T1000 (cell line): ENCODE results near the gene PCDHGB6.
"Not testable (repeated sequence)": the region's sequence is repeated elsewhere in the genome, so short reads cannot be mapped to it uniquely, and the experiment has no call there.

Experiments used
- DNase-seq: peaks from one replicate; lab custom pipeline; 2025; ENCODE audit warnings: mixed read lengths; lab: John Stamatoyannopoulos, UW

Gene PCDHGB6

DNA sequence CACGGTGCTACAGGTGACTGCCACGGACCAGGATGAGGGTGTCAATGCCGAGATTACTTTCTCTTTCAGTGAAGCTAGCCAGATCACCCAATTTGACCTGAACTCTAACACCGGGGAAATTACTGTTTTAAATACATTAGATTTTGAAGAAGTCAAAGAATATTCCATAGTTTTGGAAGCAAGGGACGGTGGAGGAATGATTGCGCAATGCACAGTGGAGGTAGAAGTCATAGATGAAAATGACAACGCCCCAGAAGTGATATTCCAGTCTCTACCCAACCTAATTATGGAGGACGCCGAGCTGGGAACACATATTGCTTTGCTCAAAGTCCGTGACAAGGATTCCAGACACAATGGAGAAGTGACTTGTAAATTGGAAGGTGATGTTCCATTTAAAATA lies 19.2 kb upstream of the PCDHGB6 start:
- no peak for DNase-seq

DNA sequence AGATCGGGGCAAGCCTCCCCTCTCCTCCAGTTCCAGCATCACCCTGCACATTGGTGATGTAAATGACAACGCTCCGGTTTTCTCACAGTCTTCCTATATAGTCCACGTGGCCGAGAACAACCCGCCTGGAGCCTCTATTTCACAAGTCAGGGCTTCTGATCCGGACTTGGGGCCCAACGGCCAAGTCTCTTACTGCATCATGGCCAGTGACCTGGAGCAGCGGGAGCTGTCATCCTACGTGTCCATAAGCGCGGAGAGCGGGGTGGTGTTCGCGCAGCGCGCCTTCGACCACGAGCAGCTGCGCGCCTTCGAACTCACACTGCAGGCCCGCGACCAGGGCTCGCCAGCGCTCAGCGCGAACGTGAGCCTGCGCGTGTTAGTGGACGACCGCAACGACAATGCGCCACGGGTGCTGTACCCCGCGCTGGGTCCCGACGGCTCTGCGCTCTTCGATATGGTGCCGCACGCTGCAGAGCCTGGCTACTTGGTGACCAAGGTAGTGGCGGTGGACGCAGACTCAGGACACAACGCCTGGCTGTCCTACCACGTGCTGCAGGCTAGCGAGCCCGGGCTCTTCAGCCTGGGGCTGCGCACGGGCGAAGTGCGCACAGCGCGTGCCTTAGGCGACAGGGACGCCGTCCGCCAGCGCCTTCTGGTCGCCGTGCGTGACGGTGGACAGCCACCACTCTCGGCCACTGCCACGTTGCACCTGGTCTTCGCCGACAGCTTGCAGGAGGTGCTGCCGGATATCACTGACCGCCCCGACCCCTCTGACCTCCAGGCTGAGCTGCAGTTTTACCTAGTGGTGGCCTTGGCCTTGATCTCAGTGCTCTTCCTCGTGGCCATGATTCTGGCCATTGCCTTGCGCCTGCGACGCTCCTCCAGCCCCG lies 18.4 kb upstream of the PCDHGB6 start:
- no peak for DNase-seq

DNA sequence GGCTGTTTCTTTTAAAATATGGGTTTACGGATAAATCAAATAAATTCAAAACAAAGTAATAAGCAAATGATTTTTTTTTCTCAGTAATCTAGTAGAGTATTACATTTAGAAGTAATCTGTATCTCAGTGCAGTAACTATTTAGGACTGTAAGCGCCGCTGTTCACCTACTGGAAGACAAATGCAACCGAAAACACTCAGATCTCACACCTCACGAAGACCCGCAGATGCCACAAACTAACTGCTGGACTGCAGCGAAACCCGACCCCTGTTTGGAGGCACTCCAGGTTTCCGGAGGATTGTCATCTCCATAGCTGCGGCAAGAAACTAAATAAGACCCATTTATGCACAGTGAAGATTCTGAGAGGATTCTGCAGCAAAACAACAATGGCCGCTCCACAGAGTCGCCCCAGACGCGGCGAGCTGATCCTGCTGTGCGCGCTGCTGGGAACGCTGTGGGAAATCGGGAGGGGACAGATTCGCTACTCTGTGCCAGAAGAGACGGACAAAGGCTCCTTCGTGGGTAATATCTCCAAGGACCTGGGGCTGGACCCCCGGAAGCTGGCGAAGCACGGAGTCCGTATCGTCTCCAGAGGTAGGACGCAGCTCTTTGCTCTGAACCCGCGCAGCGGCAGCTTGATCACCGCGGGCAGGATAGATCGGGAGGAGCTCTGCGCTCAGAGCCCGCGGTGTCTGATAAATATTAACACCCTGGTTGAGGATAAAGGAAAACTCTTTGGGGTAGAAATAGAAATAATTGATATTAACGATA lies 15.2 kb upstream of the PCDHGB6 start, which contains the start of gene PCDHGA8:
Gene PCDHGA8, plus strand, starts transcription at position 205 of the 770 bp plus-strand sequence. Its CDS starts 181 bp downstream, at position 386.
- DNase-seq, result no peak

GRCh38 chr5:141393267-141393666 lies 14.6 kb upstream of the PCDHGB6 start:
- no peak for DNase-seq

DNA sequence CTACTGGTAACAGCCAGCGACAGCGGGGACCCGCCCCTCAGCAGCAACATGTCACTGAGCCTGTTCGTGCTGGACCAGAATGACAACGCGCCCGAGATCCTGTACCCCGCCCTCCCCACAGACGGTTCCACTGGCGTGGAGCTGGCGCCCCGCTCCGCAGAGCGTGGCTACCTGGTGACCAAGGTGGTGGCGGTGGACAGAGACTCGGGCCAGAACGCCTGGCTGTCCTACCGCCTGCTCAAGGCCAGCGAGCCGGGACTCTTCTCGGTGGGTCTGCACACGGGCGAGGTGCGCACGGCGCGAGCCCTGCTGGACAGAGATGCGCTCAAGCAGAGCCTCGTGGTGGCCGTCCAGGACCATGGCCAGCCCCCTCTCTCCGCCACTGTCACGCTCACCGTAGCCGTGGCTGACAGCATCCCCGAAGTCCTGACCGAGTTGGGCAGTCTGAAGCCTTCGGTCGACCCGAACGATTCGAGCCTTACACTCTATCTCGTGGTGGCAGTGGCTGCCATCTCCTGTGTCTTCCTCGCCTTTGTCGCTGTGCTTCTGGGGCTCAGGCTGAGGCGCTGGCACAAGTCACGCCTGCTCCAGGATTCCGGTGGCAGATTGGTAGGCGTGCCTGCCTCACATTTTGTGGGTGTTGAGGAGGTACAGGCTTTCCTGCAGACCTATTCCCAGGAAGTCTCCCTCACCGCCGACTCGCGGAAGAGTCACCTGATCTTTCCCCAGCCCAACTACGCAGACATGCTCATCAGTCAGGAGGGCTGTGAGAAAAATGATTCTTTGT lies 13.2 kb upstream of the PCDHGB6 start:
- DNase-seq, result not testable (repeated sequence)

DNA sequence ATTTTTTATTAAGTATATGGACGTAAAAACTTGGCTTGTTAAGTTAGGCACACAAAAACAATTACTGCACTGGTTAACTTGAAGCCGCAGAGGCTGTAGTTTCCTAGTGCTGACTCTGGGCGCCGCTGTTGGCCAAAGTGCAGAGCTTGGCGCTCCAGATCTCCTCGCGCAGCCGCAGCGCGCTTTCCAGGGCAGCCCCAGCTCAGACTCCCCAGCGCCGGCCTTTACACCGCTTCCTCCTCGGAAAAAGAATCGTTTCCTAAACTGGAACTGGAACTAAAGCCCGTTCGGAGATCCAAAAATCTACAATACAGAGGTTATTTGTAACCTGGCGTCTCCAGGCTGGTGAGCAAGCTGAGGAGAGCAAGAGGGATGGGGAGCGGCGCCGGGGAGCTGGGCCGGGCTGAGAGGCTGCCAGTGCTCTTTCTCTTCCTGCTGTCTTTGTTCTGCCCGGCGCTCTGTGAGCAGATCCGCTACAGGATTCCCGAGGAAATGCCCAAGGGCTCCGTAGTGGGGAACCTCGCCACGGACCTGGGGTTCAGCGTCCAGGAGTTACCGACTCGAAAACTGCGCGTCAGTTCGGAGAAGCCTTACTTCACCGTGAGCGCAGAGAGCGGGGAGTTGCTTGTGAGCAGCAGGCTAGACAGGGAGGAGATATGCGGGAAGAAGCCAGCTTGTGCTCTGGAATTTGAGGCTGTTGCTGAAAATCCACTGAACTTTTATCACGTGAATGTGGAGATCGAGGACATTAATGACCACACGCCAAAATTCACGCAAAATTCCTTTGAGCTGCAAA lies 9.9 kb upstream of the PCDHGB6 start, which contains the start of gene PCDHGB5:
Gene PCDHGB5, plus strand, starts transcription at position 192 of the 796 bp plus-strand sequence. Its CDS starts 181 bp downstream, at position 373.
- DNase-seq, result peak; percentile 52

DNA sequence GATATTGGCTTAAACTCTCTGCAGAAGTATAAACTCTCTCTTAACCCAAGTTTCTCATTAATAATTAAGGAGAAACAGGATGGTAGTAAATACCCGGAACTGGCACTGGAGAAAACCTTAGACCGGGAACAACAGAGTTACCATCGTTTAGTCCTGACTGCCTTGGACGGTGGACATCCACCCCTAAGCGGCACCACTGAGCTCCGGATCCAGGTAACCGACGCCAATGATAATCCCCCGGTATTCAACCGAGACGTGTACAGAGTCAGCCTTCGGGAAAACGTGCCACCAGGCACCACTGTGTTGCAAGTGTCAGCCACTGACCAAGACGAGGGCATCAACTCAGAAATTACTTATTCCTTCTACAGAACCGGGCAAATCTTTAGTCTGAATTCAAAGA lies 9.2 kb upstream of the PCDHGB6 start:
- DNase-seq, result no peak

DNA sequence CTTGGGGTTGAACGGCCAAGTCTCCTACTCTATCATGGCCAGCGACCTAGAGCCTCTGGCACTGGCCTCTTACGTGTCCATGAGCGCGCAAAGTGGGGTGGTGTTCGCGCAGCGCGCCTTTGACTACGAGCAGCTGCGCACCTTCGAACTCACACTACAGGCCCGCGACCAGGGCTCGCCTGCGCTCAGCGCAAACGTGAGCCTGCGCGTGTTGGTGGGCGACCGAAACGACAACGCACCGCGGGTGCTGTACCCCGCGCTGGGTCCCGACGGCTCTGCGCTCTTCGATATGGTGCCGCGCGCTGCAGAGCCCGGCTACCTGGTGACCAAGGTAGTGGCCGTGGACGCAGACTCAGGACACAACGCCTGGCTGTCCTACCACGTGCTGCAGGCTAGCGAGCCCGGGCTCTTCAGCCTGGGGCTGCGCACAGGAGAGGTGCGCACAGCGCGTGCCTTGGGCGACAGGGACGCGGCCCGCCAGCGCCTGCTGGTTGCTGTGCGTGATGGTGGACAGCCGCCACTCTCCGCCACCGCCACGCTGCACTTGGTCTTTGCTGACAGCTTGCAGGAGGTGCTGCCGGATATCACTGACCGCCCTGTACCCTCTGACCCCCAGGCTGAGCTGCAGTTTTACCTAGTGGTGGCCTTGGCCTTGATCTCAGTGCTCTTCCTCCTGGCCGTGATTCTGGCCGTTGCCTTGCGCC lies 8.1 kb upstream of the PCDHGB6 start:
- DNase-seq, result no peak

DNA sequence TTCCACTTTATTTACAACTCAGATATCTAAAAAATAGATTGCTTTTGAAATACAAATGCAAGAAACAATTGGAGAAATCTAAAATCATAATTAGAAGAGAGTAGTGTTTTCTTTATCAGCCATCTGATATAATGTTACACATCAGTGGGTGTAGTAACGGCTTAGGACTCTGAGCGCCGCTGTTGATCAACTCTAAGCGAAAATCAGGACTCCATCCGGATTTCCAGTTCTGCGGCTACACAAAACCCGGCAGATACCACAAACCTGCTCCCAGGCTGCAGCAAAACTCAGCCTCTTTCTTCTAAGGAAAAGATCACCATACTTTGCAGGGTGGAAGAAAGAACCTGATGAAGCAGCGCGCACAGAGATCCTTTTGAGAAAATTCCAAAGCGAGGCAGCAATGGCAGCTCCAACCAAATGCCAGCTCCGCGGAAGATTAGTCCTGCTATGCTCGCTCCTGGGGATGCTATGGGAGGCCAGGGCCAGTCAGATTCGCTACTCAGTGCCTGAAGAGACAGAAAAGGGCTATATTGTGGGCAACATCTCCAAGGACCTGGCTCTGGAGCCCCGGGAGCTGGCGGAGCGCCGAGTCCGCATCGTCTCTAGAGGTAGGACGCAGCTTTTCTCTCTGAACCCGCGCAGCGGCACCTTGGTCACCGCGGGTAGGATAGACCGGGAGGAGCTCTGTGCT lies 5.1 kb upstream of the PCDHGB6 start, which contains the start of gene PCDHGA9:
Gene PCDHGA9, plus strand, starts transcription at position 226 of the 691 bp plus-strand sequence. Its CDS starts 175 bp downstream, at position 401.
- DNase-seq, result no peak

DNA sequence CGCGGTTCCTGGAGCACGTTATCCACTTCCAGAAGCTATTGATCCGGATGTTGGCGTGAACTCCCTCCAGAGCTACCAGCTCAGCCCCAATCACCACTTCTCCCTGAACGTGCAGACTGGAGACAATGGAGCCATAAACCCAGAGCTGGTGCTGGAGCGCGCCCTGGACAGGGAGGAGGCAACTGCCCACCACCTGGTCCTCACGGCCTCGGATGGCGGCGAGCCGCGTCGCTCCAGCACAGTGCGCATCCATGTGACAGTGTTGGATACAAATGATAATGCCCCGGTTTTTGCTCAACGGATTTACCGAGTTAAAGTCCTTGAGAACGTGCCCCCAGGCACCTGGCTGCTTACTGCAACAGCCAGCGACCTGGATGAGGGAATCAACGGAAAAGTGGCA lies 4.4 kb upstream of the PCDHGB6 start:
- DNase-seq, result no peak

- DNase-seq, result no peak
These were observed 1.9 kb downstream of the PCDHGB6 start for GRCh38 chr5:141409598-141410306.

DNA sequence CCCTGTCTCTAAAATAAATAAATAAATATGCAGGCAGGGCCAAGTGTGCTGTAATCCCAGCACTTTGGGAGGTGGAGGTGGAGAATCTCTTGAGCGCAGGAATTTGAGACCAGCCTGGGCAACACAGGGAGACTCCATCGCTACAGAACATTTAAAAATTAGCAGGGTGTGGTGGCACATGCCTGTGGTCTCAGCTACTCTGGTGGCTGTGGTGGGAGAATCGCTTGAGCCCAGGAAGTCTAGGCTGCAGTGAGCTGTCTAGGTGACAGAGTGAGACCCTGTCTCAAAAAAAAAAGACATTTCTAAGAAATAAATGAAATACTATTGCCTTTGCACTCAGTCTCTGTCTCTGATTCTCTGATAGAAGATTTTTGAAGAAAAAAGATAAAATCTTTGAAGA lies 3.8 kb downstream of the PCDHGB6 start:
- DNase-seq, result no peak

DNA sequence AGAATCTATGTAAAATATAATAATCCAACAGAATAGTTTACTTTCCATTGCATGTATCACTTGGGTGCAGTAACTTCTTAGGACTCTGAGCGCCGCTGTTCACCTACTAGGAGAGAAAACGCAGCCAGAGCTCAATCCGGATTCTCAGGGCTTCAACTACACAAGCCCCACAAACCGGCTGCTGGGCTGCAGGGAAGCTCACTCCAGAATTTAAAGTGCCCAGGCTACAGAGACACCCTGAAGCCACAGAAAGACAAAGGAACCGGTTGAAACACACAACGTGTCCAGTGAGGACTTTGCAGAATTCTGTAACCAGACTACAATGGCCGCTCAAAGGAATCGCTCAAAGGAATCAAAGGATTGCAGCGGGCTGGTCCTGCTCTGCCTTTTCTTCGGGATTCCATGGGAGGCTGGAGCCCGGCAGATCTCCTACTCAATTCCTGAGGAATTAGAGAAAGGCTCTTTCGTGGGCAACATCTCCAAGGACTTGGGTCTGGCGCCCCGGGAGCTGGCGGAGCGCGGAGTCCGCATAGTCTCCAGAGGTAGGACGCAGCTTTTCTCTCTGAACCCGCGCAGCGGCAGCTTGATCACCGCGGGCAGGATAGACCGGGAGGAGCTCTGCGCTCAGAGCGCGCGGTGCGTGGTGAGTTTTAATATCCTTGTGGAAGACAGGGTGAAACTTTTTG lies 5.2 kb downstream of the PCDHGB6 start, which contains the start of gene PCDHGA10:
Gene PCDHGA10, plus strand, starts transcription at position 134 of the 686 bp plus-strand sequence. Its CDS starts 189 bp downstream, at position 323.
- DNase-seq, result no peak

DNA sequence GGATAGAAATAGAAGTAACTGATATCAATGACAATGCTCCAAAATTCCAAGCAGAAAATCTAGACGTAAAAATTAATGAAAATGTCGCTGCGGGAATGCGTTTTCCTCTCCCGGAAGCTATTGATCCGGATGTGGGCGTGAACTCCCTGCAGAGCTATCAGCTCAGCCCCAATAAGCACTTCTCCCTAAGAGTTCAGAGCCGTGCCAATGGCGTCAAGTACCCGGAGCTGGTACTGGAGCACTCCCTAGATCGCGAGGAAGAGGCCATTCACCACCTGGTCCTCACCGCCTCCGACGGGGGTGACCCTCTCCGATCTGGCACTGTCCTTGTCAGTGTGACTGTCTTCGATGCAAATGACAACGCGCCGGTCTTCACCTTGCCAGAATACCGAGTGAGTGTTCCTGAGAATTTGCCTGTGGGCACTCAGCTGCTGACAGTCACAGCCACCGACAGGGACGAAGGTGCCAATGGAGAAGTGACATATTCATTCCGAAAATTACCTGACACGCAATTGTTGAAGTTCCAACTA lies 5.8 kb downstream of the PCDHGB6 start:
- DNase-seq, result no peak

DNA sequence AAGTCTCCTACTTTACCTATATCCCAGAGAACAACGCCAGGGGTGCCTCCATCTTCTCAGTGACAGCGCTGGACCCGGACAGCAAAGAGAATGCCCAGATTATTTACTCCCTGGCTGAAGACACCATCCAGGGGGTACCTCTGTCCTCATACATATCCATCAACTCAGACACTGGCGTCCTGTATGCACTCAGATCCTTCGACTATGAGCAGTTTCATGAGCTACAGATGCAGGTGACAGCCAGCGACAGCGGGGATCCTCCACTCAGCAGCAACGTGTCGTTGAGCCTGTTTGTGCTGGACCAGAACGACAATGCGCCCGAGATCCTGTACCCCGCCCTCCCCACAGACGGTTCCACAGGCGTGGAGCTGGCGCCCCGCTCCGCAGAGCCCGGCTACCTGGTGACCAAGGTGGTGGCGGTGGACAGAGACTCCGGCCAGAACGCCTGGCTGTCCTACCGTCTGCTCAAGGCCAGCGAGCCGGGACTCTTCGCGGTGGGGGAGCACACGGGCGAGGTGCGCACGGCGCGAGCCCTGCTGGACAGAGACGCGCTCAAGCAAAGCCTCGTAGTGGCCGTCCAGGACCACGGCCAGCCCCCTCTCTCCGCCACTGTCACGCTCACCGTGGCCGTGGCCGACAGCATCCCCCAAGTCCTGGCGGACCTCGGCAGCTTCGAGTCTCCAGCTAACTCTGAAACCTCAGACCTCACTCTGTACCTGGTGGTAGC lies 6.9 kb downstream of the PCDHGB6 start:
- not testable (repeated sequence) for DNase-seq

DNA sequence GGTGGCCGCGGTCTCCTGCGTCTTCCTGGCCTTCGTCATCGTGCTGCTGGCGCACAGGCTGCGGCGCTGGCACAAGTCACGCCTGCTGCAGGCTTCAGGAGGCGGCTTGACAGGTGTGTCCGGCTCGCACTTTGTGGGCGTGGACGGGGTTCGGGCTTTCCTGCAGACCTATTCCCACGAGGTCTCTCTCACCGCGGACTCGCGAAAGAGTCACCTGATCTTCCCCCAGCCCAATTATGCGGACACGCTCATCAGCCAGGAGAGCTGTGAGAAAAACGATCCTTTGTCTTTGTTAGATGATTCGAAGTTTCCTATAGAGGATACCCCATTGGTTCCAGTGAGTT lies 7.4 kb downstream of the PCDHGB6 start:
- not testable (repeated sequence) for DNase-seq

- not testable (repeated sequence) for DNase-seq
These were observed 9.8 kb downstream of the PCDHGB6 start, which contains the start of gene PCDHGB7 for GRCh38 chr5:141417494-141418172. Gene PCDHGB7 (plus strand): TSS chr5:141417677. CDS start chr5:141417860, 183 bp downstream.
